ENCODE data around the gene SMTNL2.

Gene SMTNL2

DNA sequence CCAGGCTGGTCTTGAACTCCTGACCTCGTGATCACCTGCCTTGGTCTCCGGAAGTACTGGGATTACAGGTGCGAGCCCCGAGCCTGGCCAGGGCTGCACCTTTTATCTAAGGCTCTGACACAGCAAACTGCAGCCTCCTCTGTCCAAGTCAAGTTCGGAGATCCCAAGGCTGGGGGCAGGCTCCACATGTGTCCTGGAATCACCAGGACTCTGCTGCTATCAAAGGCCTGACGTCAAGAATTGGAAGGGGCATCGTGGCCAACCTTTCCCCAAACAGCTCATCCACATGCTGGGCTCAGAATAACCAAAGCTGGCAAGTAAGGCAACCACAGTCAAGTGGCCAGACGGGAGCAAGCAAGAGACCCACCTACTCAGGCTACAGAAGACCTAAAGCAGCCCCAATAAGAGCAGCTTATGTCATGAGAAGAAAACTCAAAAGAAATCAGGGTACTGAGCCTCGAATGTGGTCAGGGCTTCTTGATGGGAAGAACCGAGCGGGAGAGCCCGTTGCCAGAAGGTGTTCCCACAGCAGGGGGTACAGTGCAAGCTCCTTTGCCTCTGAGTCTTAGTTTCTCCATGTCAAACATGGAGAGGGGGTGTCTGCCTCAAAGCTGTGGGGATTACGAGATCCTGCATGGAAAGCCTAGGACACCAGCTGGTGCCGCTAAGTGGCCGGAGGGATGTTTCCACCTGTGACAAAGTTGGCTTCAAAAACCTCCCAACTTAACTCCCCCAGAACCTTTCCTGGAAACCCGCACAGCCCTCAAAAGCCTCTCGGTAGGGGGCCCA lies 37.0 kb upstream of the SMTNL2 start:
- DNase-seq, result no peak

DNA sequence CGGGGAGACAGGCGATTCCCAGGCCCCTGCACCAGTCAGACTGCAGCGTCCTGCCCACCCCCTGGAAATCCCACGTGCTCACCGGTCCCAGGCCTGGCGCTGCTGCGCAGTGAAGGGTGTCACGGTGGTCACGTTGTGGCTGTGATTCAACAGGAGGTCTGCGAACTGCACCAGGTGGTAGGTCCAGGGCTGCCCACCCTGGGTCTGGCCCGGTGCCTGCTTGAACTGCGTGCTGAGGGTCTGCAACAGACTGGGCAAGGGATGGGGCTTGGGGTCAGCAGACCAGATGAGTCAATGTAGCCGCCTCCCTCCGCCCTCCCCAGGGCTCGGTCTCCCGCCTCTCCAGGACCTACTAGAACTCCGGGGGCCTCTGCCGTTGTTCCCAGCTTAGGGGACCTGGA lies 36.3 kb upstream of the SMTNL2 start:
- DNase-seq, result no peak

DNA sequence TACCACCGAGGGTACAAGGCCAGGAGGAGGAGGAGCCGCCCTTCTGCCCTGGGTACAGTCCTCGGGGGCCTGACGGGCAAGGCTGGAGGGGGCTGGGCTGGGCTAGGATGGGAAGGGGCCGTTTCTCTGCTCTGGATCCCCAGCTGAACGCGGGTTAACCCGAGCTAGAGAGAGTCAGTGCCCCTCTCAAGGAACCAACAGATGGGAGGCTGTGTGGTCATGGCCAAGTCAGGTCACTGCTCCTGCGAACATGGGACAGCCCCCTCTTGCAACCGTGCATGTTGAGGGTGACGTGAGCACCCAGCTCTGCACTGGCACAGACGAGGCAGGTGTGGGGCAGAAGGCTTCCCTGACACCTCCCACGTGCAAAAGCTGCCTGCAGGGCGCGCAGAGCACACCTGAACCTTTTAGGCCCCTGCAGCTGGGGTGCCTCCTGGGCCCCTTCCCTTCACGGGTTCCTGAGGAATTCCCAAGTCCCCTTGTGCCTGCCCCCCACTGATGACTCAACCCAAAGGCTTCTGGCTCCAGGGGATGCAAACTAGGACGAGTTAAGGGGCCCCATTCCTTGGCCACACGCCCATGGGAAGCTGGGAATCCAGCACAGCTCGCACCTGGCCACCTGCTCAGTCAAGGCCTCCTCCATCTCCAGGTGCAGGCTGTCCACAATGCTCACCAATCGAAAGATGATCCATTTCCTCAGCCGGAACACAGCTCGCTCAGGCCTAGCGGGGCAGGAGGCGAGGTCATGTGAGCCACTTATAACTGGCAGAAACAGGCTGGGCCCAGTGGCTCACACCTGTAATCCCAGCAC lies 35.4 kb upstream of the SMTNL2 start:
- no peak for DNase-seq

DNA sequence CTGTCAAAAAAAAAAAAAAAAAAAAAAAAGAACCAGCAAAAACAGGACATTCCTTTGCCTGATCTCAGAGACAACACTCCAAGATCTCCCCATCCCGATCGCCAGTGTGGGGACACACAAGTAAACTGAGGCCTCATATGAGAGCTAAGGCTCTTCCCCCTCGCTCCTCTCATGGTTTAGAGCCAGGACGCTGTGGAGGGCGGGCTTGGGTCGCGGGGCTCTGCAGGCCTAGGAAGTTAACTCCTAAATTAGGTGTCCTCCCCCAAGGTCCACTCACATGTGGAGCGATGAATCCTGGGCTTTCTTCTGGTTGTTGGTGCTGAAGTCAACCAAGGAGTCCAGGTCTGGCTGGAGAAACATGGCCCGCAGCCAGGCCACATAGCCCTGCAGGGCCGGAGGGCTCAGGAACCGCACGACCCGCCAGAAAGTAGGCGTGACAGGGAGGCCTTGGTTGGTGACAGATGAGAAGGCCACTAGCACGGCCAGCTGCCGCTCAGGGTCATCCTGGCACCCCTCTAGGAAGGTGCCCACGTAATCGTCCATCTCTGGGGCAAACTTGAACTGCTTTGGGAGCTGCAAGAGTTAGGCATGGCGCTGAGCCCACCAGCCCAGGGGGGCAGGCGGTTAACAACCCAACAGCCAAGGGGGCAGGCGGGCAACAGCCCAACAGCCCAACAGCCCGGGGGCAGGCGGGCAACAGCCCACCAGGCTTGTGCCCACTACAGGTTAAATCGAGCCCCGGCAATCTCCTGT lies 34.4 kb upstream of the SMTNL2 start:
- DNase-seq, result no peak

DNA sequence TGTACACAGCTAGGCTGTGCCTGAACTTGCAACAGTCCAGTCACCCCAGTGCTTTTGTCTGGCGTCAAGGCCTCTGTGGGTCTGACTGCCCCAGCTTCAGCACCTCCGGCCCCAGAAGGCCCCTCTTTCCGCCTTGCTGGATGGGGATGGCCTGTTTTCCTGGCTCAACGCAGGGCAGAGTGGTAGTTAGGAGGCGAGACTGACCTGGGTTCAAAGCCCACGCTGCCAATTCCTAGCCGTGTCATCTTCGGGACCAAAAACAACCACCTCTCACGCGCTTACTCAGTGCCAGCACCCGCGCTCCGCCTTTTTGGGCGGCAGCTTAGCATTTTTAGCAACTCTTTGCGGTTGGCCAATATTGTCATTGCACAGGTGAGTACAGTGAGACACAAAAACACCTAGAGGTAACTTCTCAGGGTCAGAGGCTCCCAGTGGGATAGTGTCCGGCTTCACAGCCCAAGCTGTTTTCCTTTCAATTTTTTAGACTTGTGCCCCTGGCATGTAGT lies 33.7 kb upstream of the SMTNL2 start:
- DNase-seq, result no peak

DNA sequence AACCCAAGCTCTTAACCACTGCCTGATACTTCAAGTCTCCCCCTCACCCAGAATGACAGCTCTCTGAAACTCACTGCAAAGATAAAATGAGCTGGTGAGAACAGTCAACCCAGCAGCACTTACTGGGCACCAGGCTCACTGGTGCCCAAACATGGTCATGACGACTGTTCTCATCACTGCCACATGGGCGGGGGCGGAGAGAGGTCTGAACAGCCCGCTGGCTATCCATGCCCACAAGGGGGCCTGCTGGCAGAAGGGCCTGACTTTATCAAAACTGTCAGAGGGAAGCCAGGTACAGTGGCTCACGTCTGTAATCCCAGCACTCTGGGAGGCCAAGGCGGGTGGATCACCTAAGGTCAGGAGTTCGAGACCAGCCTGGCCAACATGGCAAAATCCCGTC lies 33.2 kb upstream of the SMTNL2 start:
- peak; percentile 76 for DNase-seq

DNA sequence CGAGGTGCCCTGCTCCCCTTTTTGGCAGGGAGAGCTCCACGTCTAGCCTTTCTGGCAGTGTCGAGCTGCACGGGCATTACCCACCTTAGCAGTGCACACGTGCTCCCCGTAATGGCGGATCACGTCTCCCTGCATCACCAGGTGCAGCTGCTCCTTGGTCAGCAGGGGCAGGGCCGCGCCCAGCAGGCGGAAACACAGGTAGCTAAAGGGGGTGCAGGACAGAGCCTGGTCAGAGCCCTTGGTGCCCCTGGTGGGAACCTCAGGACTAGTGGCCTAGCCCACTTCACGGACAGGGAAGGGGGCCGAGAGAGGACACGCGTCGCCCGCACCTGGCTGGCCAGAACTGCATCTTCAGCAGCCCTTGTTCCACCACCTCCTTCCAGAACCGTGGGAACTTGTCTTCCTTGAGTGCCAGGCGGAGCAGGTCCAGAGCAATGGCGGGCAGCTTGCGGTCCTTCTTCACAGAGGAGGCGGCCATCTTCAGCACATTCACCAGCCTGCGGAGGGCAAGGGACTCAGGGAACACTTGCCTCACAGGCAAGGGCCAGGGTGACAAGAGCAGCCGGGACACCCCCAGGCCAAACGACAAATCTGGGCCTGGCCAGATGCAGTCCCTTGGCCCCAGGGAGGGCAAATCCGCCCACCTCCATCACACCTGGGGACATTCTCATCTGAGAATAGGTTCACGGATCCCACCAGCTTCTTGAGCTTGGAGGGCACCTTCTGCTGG lies 32.4 kb upstream of the SMTNL2 start:
- DNase-seq, result no peak

DNA sequence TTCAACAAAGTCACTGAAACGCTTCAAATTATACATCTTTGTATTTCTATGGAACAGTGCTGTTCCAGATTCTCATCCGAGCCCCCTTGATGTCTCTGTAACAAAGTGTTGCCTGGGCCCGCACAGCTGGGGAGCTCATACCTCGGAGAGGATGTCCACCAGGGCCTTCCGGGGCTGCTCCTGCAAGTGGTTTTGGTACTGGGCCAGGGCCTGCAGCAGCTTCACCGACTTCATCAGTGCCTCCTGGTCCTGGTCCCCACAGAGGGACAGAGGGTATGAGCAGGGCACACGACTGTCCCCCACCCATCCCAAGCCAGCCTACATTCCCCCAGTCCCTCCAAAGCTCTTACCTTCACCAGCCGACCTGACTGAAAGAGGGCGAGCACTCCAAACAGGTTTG lies 30.7 kb upstream of the SMTNL2 start:
- no peak for DNase-seq

DNA sequence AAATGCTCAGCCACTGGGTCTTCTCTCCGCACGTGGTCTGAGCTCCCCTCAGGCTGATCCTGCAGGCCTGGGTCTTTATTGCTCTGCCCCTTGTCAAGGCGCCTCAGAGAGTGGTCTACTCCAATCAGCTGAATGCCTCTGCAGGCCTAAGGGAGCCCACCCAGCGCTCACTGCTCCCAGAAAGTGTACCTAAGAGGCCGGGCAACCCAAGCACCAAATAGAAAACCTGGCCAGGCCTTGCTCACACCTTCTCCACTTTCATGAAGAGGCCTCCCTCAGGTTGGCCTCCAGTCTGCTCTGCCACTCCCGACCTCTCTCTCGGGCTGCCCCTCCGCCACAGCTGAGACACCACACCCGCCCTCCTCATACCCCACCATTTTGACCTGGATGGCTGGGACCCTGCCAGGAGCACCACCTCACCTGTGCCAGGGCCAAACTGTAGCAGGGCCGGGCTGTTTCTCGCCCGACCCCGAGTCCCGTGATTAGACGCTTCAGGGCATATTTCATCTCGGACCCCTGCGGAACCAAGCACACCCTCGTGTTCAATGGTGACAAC lies 29.8 kb upstream of the SMTNL2 start:
- DNase-seq, result no peak

DNA sequence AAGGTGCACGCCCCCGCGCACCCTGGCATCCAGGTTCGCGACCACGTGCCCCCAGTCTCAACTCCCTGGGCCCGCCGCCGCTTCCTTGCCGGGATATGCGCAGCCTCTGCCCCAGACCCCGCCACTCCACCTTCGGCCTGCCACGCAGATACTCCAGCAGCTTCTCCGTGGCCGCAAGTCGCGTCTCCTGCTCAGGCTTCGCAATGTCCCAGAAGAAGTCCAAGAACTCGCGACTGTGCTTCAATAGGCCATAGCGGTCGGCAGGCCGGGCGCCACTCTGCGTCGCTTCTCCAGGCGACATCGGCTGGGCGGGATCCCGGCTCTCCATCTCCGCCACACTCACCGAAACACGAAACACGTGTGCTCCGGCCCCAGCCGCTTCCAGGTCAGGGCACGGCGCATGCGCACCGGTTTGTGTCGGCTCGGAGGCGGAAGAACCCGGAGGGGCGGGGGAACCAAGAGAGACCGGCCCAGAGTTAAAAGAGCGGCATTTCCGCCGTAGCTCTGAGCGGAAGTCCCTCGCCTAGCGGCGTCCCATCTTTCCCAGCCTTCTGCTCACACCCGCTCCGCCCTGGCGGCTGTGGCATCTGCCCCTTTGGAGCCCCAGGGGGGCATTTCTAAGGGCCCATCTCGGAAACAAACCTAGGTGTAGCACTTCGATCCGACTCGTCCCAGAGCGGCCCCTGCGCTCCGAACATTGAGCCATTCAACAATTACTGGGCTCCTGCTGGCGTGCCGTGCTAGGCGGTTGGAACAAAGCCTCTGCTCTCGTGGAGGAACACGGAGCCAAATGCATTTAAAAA lies 29.1 kb upstream of the SMTNL2 start, which contains the start of gene MYBBP1A:
TSS of gene MYBBP1A (minus strand) at position 388 of the 803 bp plus-strand sequence. CDS start at position 328, 60 bp downstream.
- peak; percentile 99 for DNase-seq

DNA sequence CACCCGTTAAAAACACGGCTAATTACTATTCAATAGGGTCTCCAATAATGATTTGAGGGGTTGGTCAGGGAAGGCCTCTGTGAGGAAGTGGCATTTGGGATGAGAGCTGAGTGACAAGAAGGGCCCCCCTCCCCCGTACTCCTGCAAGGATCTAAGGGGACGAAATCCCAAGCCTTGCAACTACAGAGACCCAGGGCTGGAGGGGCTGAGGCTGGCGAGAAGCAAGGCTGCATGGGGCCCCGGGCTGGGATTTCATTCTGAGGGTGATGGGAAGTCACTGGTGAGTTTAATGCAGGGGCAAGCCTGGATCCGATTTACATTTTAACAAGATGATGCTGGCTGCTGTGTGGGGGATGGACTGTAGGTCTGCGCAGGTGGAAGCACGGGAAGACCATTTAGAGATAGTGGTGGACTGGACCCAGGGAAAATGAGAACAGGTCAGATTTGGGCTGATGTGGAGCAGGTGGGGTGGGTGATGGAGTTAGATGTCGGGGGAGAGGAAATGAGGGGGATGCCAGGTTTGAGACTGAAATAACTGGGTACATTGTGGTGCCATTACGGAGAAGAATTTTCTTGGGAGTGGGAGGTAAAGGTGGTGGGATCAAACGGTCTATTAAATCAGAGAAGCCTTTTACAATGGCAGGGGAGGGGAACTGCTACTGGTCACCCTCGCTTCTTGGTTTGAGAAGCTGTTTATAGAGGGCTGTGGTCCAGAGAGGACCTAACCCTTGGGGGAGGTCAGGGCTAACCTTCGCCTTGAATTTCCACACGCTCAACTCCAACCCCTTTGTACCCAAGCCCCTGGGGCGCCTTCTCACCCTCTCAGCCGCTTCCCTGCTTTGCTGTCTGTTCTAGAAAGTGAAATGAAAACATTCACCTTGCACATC lies 28.2 kb upstream of the SMTNL2 start:
- no peak for DNase-seq

DNA sequence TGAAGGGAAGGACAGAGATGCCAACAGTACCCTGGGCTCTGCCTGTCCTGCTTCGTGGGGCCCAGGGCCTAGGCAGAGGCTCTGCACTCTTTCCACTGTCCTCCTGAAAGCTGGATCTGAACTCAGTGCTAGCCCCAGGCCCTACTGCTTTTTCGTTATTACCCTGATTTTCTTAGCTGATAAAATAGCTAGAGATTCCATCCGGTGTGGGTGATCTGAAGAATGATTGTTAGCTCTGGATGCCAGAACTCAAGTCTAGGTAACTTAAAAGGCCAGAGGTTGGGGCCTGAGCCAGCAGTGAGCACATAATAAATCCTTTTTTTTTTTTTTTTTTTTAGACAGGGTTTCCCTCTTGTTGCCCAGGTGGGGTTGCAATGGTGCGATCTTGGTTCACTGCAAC lies 27.3 kb upstream of the SMTNL2 start:
- DNase-seq, result no peak

DNA sequence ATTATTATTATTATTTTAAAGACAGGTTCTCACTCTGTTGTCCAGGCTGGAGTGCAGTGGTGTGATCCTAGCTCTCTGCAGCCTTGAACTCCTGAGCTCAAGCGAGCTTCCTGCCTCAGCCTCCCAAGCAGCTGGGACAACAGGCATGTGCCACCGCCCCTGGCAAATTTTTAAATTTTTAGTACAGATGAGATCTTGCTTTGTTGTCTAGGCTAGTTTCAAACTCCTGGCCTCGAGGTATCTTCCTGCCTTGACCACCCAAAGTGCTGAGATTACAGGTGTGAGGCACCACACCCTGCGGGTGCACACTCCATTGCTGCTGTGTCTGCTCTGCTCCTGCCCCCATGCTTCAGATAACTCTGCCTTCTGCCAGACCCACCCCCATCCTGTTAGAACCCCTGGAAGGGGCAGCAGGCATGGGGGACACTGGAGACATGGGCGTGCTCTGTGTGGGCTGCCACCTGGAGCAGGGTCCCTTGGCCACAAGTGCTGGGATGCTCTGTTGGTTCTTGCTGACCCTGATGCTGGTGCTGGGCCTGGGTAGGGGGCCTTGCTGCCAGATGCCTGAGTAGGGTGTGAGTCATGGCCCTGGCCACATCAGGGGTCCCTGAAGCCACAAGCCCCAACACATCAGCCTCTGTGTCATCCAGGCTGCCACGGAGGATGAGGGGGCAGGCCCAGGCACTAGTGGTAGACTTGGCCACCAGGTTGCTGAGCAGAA lies 26.5 kb upstream of the SMTNL2 start:
- no peak for DNase-seq

DNA sequence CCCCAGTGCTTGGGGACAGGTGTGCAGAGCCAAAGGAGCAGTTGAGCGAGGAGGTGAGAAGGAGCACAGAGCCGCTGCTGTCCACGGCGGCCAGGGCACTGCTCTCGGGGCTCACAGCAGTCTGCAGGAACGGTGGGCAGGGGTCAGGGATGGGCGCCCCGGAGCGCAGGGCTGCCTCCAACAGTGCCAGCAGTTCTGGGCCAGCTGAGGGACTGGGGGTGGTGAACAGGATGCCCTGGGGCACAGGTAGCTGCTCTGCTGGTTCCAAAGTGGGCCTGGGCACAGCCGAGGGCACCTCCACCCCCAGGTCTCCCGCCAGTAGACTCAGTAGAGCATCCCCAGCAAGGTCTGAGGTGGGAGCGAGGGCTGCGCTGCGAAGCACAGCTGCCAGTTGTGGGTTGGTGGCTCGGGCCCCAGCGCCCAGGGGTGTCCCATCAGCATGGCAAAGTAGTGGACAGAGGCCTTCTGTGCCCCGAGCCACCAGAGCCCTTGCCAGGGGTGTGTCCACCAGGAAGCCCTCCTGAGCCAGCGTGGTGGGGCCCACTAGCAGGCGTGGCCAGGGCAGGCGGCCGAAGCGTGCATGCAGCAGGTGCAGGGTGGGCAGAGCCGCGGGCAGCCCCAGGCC lies 25.9 kb upstream of the SMTNL2 start:
- DNase-seq, result no peak

DNA sequence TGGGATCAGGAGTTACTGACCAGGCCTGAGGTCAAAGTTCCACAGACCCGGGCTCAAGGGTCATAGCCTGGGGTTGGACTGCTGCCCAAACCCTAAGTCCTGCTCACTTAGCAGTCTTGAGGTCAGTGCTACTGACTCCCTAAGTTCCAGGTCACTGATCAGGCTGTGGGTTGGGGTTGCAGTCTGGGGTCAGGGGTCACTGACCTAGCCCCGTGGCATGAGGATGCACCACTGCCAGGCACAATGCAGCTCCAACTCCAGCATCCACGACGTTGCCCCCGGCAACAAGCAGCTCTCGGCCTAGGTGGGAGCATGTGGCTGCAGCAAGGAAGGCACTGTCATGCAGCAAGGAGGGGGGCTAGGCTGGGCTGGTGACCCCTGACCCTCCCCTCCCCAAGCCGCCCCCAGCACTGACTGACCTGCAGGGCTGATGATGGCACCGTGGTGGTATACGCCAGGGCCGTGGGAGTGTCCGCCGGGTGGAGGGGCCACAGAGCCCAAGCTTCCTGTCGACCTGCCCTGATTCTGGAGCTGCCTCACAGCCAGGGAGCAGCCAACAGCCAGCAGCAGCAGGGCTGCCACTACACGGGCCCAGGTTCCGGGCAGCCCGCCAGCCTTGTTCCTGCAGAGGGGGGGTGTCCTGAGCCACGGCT lies 25.1 kb upstream of the SMTNL2 start:
- no peak for DNase-seq

DNA sequence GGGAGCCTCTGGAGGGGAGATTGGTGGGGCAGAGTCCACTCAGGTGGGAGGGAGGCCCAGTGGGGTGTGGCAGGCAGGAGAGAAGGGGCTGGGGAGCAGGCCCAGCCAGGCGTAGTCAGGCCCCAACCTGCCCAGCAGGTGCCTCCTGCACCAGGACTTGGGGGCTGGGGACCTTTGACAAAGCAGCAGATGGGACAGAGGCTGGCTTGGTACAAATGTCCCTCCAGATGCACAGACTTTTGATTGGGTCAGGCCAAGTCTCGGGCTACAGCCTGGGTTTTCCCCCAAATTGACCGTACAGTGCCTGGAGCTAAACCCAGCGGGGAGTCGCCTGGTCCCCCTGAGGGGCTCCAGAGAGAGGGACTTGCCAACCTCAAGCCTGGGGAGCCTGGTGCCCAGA lies 24.4 kb upstream of the SMTNL2 start:
- no peak for DNase-seq

DNA sequence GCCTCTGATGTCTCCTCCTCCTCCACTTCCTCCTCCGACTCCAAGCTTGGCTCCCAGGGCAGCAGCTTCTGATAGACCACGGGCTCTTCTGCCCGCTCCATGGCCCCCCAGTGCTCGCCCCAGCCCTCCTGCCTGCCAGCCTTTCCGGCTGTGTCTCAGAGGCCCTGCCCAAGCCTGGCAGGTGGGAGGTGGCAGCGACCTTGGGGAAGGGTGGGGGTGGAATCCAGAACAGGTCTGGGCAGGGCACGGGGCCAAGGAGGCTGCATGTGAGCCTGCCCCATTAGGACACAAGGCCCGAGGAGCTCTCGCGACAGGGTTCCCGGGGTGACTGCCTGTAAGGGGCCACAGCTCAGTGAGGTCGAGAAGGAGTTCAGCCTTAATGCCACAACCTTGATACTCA lies 23.9 kb upstream of the SMTNL2 start, which contains the start of gene GGT6:
TSS of gene GGT6 (minus strand) at position 157 of the 400 bp plus-strand sequence. CDS start at position 101, 56 bp downstream.
- no peak for DNase-seq

DNA sequence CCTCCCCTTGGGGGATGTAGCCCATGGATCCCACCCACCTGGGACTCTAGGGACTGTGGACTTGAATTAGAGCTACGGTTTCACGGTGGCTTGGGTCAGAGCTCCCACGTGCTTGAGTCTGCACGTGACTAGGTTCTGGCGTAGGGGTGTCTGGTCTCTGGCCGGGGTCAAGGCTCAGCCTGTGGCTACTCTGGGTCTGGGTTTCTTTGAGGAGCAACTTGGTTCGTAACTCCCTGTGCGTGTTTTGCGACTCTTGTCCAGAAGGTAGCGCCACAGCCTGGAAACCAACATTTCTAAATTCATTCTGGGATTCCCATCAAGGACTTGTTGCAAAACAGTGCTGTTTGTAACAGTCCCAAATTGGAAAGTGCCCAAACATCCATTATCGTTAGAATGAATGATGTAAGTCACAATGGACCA lies 23.5 kb upstream of the SMTNL2 start:
- DNase-seq, result no peak
